ENCODE measurements around the gene ABR. TPM values are rescaled to one million over a fixed set of nuclear protein-coding genes. Genes with fewer than 3 reads are reported as not detected.

ABR gene
- total RNA-seq, 1 experiment from 2014 or later = 172 TPM

- BruUV-seq (replicated peaks) = no TSS peak
- Histone ChIP-seq H3K9me3 (ENCODE audit: control insufficient read depth, insufficient read depth, low read depth, low read length) (no peaks in the 10 kb centered on the region), H3K27me3 (ENCODE audit: control insufficient read depth, insufficient read depth, low read length) (no peaks in the 10 kb centered on the region), H3K4me1 (ENCODE audit: control insufficient read depth, insufficient read depth, low read length) (peaks cover 56% of the 10 kb centered on the region), H3K36me3 (ENCODE audit: control insufficient read depth, insufficient read depth, low read length) (no peaks in the 10 kb centered on the region), H3K4me3 (ENCODE audit: low read depth in 2 of 2, low read length in 2 of 2) (no peak overlapping the region), H3K27ac (ENCODE audit: low read length) (peak overlapping the region; percentile 8)
- intact Hi-C loops (cut with micrococcal nuclease; ENCODE audit: unreplicated experiment) (no loop called here), in situ Hi-C loops (cut with HindIII; ENCODE audit: low pct_unique_long_range_greater_than_20kb, low sequenced_read_pairs) (no loop called here)
- DNase-seq (ENCODE audit: low read depth, low spot score) (no peak), ATAC-seq (no peak)
- ChIA-PET POLR2A (interaction anchor here (0.7 kb wide), 1 partner anchor 1679 kb away, joined by 5 read pairs; no protein-coding TSS in a partner anchor), CTCF (no interaction called here)
- TF ChIP-seq REST (IDR thresholded peaks at IDR 0.05; ENCODE audit: insufficient read depth in 1 of 2, low read depth in 2 of 2, low read length in 1 of 2) (no peak), SIN3A (IDR thresholded peaks at IDR 0.05; ENCODE audit: borderline replicate concordance, insufficient read depth, low read depth, low read length) (no peak), CTCF (IDR thresholded peaks at IDR 0.05) (no peak), TCF7L2 (IDR thresholded peaks at IDR 0.05; ENCODE audit: low read depth, low read length) (no peak), POLR2AphosphoS5 (IDR thresholded peaks at IDR 0.05; ENCODE audit: low read depth, low read length) (no peak)
These were observed 212.7 kb downstream of the ABR start for GRCh38 chr17:967122-967521.

- BruUV-seq (replicated peaks) = no TSS peak
- Histone ChIP-seq H3K4me1 (ENCODE audit: control insufficient read depth, insufficient read depth, low read length) (peaks cover 58% of the 10 kb centered on the region), H3K27ac (ENCODE audit: low read length) (peak overlapping the region; percentile 29), H3K9me3 (ENCODE audit: control insufficient read depth, insufficient read depth, low read depth, low read length) (no peaks in the 10 kb centered on the region), H3K27me3 (ENCODE audit: control insufficient read depth, insufficient read depth, low read length) (no peaks in the 10 kb centered on the region), H3K4me3 (ENCODE audit: low read depth in 2 of 2, low read length in 2 of 2) (no peak overlapping the region), H3K36me3 (ENCODE audit: control insufficient read depth, insufficient read depth, low read length) (no peaks in the 10 kb centered on the region)
- CTCF ChIA-PET = no interaction called here
- in situ Hi-C loops (cut with HindIII; ENCODE audit: low pct_unique_long_range_greater_than_20kb, low sequenced_read_pairs) = no loop called here
- no peak for TF ChIP-seq CTCF (IDR thresholded peaks at IDR 0.05)
- TF ChIP-seq TCF7L2 (IDR thresholded peaks at IDR 0.05; ENCODE audit: low read depth, low read length) = no peak
- no peak for TF ChIP-seq SIN3A (IDR thresholded peaks at IDR 0.05; ENCODE audit: borderline replicate concordance, insufficient read depth, low read depth, low read length)
- no peak for TF ChIP-seq REST (IDR thresholded peaks at IDR 0.05; ENCODE audit: insufficient read depth in 1 of 2, low read depth in 2 of 2, low read length in 1 of 2)
- ATAC-seq = 0 out of 2 replicates have a peak, but pooled peaks have one; percentile 39
- POLR2A ChIA-PET = no interaction called here
- DNase-seq (ENCODE audit: low read depth, low spot score) = no peak
- intact Hi-C loops (cut with micrococcal nuclease; ENCODE audit: unreplicated experiment) = no loop called here
These were observed 214.3 kb downstream of the ABR start for GRCh38 chr17:965311-965989.
